Peyer's patch (tissue), 4 donors: Measurements from ENCODE around the gene STAT6.

Source experiments
- CTCF ChIP-seq, 6 experiments: fragments of 450-650 bp in 4 of 6; fragments of 200-600 bp in 2 of 6; sonication (generic) in 1 of 6; IDR thresholded peaks; one replicate each; pipeline ENCODE4 v1.5.1; 2017 to 2019; ENCODE audit warnings: antibody characterized with exemption in 6 of 6, mild to moderate bottlenecking in 3 of 6, moderate library complexity in 1 of 6
- POLR2A ChIP-seq, 2 donors: fragments of 450-650 bp; IDR thresholded peaks; one replicate each; pipeline ENCODE4 v1.5.1; 2017; ENCODE audit warnings: antibody characterized with exemption in 2 of 2, mild to moderate bottlenecking in 2 of 2, moderate library complexity in 2 of 2

GRCh38 chr12:57063991-57064685, 47.0 kb downstream of the STAT6 start:
- TF ChIP-seq CTCF (IDR thresholded peaks at IDR 0.05): no peak
- no peak for TF ChIP-seq POLR2A (IDR thresholded peaks at IDR 0.05)
